ENCODE results near the gene NUDCD3.

Gene NUDCD3

GRCh38 chr7:44347546-44348114, 142.8 kb downstream of the NUDCD3 start:
- no peak for DNase-seq

GRCh38 chr7:44346063-44346462, 144.4 kb downstream of the NUDCD3 start:
- no peak for DNase-seq

- no peak for DNase-seq
These were observed 149.1 kb downstream of the NUDCD3 start for GRCh38 chr7:44341401-44341800.

- no peak for DNase-seq
These were observed 151.9 kb downstream of the NUDCD3 start for GRCh38 chr7:44338600-44338999.

GRCh38 chr7:44336491-44336890, 154.0 kb downstream of the NUDCD3 start:
- no peak for DNase-seq

- no peak for DNase-seq
These were observed 155.3 kb downstream of the NUDCD3 start for GRCh38 chr7:44335184-44335583.

- DNase-seq, result no peak
These were observed 155.7 kb downstream of the NUDCD3 start for GRCh38 chr7:44334734-44335097.

GRCh38 chr7:44333911-44334733, 156.3 kb downstream of the NUDCD3 start:
- no peak for DNase-seq

GRCh38 chr7:44331682-44332081, 158.8 kb downstream of the NUDCD3 start:
- no peak for DNase-seq

GRCh38 chr7:44330331-44330730, 160.1 kb downstream of the NUDCD3 start:
- no peak for DNase-seq

- DNase-seq, result no peak
These were observed 160.6 kb downstream of the NUDCD3 start for GRCh38 chr7:44329888-44330287.

Measured in activated CD4-positive, alpha-beta T cell treated with anti-CD3 and anti-CD28 coated beads, Interleukin-2, amount 50 U/mL, for 16 hours (primary cell).